Measurements from ENCODE around the gene FGD3. TPM values are rescaled to one million over a fixed set of nuclear protein-coding genes. Genes with fewer than 3 reads are reported as not detected.

Gene FGD3
- total RNA-seq, 1 donor from 2014 or later: 0.26 TPM

DNA sequence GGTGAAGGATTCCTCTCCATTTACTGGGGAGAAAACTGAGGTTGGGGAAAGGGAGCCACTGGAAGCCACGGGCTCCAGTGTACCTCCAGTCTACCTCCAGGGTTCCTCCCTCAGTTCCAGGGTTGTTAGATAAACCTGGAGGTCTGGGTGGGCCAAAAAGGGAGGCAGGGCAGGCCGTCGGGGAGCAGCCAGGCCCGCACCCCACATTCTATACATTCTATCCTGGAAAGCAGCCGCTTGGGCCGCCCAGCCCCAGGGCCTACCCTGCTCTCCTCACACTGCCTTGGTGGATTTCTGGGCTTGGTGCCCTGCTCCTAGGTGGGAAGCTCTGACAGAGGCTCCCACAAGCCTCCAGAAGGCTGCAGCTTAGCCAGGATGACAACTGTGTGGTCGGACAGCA, 93.1 kb downstream of the FGD3 start:
- no peak for DNase-seq (ENCODE audit: low read depth)
- Histone ChIP-seq H3K4me3 (ENCODE audit: low read depth, low read length) (no peak overlapping the region), H3K36me3 (ENCODE audit: control insufficient read depth, insufficient read depth, low read length) (no peaks in the 10 kb centered on the region), H3K27me3 (ENCODE audit: control insufficient read depth, insufficient read depth, low read length) (no peaks in the 10 kb centered on the region)
- no peak for FAIRE-seq
- TF ChIP-seq, protein P1, sequence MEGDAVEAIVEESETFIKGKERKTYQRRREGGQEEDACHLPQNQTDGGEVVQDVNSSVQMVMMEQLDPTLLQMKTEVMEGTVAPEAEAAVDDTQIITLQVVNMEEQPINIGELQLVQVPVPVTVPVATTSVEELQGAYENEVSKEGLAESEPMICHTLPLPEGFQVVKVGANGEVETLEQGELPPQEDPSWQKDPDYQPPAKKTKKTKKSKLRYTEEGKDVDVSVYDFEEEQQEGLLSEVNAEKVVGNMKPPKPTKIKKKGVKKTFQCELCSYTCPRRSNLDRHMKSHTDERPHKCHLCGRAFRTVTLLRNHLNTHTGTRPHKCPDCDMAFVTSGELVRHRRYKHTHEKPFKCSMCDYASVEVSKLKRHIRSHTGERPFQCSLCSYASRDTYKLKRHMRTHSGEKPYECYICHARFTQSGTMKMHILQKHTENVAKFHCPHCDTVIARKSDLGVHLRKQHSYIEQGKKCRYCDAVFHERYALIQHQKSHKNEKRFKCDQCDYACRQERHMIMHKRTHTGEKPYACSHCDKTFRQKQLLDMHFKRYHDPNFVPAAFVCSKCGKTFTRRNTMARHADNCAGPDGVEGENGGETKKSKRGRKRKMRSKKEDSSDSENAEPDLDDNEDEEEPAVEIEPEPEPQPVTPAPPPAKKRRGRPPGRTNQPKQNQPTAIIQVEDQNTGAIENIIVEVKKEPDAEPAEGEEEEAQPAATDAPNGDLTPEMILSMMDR (IDR thresholded peaks at IDR 0.05; ENCODE audit: insufficient read depth, low read length, severe bottlenecking): no peak

DNA sequence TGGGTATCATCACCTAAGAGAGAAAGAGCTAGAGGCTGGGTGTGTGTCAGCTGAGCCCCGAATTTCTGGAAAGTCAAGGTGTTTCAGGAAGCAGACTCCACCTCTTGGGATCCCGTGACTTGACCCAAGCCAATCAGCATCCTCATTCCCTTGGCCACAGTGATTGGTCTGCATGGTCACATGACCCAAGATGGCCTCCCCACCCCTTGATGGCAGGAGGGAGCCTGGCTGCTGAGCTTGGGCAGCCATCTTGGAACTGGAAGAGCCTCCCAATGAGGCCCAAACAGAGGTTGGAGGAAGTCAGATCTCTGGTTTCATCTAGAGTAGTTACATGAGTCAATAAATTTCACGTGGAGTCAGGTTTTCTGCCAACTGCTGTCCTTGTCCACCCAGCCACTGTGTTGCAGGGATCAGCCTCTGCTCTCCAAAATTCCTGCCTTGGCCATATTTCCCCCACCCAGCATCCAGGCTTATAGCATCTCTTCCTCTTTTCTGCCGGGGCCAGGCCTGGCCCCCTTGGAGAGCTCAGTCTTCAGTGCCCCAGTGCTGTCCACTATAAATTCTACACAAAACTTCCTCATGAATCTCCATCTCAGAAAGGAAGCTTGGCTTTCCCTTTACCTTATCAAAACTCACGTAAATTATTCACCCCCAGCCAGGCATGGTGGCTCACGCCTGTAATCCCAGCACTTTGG, 93.9 kb downstream of the FGD3 start:
- DNase-seq (ENCODE audit: low read depth) (no peak), FAIRE-seq (no peak)
- TF ChIP-seq, protein P1 (IDR thresholded peaks at IDR 0.05; ENCODE audit: insufficient read depth, low read length, severe bottlenecking): no peak
- Histone ChIP-seq H3K36me3 (ENCODE audit: control insufficient read depth, insufficient read depth, low read length) (no peaks in the 10 kb centered on the region), H3K27me3 (ENCODE audit: control insufficient read depth, insufficient read depth, low read length) (no peaks in the 10 kb centered on the region), H3K4me3 (ENCODE audit: low read depth, low read length) (no peak overlapping the region)

DNA sequence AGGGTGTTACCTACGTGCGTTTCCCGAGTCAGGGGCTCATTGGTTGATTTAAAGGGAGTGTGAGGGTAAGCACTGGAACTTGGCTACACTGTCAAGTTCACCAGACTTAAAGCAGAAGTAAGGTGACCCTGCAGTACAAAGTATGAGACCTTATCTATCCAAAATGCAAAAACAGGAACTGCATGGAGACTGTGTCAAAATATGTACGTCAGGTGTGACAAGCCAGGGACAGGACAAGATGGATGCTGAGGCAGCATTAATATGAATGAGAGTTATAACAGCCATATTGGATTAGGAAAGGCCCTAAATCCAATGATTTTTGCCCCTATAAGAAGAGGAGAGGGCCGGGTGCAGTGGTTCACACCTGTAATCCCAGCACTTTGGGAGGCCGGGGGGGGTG, 95.8 kb downstream of the FGD3 start:
- DNase-seq (ENCODE audit: low read depth) (no peak), FAIRE-seq (no peak)
- H3K4me3 ChIP-seq (ENCODE audit: low read depth, low read length): no peak overlapping the region
- H3K36me3 ChIP-seq (ENCODE audit: control insufficient read depth, insufficient read depth, low read length): no peaks in the 10 kb centered on the region
- TF ChIP-seq, protein P1 (IDR thresholded peaks at IDR 0.05; ENCODE audit: insufficient read depth, low read length, severe bottlenecking): no peak
- H3K27me3 ChIP-seq (ENCODE audit: control insufficient read depth, insufficient read depth, low read length): no peaks in the 10 kb centered on the region

DNA sequence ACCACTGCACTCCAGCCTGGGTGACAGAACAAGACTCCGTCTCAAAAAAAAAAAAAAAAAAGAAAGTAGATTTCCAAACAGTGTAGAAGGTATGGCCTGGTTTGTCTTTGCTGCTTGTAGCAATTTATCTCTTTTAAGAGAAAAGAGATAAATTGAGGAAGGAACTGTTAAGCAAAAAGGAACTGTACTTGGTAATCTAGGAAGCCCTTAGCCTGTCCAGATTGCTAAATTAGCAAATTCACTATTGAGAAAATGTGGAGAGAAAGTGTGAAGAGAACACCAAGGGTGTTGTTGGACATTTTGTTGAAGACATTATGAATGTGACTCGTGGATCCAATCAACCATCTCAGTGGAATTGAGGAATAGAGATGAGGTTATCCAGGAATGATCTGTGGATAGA, 98.2 kb downstream of the FGD3 start:
- H3K27me3 ChIP-seq (ENCODE audit: control insufficient read depth, insufficient read depth, low read length): no peaks in the 10 kb centered on the region
- DNase-seq (ENCODE audit: low read depth) (no peak), FAIRE-seq (no peak)
- H3K4me3 ChIP-seq (ENCODE audit: low read depth, low read length): no peak overlapping the region
- H3K36me3 ChIP-seq (ENCODE audit: control insufficient read depth, insufficient read depth, low read length): no peaks in the 10 kb centered on the region
- TF ChIP-seq, protein P1 (IDR thresholded peaks at IDR 0.05; ENCODE audit: insufficient read depth, low read length, severe bottlenecking): no peak

DNA sequence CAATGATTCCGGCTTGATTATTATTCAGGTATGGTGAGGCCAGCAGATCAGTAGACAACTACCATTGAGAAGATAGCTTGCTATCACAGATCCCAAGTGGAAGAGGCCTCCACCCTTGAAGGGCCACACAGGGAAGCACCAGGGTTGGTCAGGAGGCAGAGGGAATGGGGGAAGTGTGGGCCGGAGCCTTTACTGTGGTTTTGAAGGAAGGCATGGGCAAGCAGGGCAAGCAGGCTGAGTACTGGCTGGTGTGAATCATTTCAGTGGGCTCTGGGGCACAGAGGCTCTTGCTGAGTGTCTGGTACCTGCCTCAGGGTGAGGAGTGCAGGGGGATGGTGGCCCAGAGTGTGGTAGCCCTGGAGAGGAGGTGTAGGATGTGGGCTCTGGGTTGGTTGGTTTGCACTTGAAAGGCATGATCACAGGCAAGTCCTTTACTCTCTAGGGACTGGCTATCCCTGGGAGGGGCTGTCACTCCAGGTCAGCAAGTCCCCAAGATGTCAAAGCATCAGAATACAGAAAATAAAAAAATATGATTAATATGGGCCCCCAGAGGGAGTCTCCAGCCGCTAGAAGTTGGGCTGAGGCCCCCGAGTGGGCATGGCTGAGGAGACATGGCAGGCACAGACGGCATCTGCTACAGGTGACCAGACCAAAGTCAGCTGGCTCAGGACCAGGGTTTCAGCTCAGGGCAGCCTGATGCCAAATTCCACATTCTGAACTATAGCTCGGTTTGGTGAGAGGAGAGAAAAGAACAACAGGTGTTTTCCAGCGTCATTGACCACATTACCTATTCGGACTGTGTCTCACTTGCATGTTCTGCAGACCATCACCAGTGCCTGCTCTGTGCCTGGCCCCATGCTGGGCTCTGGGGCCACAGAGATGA, 101.5 kb downstream of the FGD3 start:
- no peaks in the 10 kb centered on the region for H3K27me3 ChIP-seq (ENCODE audit: control insufficient read depth, insufficient read depth, low read length)
- TF ChIP-seq, protein P1 (IDR thresholded peaks at IDR 0.05; ENCODE audit: insufficient read depth, low read length, severe bottlenecking): no peak
- DNase-seq (ENCODE audit: low read depth) (no peak), FAIRE-seq (no peak)
- H3K36me3 ChIP-seq (ENCODE audit: control insufficient read depth, insufficient read depth, low read length): no peaks in the 10 kb centered on the region
- no peak overlapping the region for H3K4me3 ChIP-seq (ENCODE audit: low read depth, low read length)

Data from bronchial epithelial cell (primary cell).